ENCODE results near the gene WDR59.
"Not testable (repeated sequence)": the region's sequence is repeated elsewhere in the genome, so short reads cannot be mapped to it uniquely, and the experiment has no call there.

Gene WDR59

DNA sequence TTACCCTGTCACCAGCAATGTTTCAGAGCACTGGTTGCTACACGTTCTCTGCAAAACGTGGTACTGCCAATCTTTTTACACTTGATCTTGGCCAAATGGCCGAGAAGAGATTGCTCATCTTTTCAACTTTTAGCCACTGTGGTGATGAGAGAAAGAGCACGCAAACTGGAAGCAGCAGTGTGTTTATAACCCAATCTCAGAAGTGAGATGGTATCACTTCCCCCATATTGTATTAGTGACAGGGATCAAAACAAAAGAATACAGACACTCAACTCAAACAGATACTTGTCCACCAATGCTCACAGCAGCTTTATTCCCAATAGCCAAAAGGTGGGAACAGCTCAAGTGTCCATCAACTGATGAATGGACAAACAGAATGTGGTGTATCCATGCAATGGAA, 138.2 kb downstream of the WDR59 start:
- no peak for DNase-seq

DNA sequence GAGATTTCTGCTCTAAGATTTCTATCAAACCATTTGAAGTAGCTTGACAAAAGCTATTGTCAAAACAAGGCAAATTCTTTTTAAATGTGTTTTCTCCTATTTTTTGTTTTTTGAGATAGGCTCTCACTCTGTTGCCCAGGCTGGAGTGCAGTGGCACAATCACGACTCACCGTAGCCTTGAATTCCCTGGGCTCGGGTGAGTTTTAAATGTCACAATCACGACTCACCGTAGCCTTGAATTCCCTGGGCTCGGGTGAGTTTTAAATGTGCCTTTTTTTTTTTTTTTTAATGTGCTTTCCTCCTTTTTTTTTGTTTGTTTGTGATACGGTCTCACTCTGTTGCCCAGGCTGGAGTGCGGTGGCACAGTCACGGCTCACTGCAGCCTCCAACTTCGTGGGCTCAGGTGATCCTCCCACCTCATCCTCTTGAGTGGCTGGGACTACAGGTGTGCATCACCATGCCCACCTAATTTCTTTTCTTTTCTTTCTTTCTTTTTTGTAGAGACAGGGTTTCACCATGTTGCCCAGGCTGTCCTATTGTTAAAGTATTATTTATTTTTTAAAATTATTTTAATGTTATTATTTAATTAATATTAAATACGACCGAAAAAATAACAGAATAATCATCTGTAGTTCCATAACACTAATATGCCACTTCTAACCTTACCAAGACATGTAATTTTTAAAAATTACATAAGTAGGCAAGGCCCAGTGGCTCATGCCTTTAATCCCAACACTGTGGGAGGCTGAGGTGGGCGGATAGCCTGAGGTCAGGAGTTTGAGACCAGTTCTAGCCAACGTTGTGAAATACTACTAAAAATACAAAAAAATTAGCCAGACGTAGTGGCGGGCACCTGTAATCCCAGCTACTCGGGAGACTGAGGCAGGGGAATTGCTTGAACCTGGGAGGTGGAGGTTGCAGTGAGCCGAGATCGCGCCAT, 140.6 kb downstream of the WDR59 start:
- no peak for DNase-seq

DNA sequence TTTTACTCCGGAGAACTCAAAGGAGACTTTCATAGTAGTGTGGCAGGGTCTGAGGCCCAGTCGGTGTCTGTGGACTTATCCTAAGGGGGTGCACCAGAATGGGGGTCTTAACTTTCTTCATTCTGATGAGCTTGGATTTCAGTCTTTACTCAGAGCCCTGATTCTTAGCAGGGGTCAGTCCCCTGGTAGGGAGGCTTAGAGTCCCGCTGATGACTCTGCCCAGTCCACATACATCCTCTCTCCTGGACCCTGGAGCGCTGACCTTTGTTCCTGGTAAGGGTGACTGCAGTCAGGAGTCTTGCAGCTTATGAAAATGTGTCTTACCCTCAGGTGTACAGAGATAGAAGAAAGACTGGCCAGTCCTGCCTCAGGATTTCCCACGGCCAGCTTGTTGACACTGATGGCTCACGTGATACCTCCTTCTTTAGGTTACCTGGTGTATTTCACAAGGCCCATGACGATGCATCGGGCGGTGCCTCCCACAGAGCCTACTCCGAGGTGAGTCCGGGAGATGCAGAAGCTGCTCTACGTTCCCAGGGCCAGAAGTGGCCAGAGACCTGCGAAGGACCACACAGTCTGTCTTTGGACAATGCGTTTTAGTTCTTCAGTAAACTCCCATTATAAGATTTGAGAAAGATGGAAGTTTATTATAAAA, 141.4 kb downstream of the WDR59 start:
- not testable (repeated sequence) for DNase-seq

DNA sequence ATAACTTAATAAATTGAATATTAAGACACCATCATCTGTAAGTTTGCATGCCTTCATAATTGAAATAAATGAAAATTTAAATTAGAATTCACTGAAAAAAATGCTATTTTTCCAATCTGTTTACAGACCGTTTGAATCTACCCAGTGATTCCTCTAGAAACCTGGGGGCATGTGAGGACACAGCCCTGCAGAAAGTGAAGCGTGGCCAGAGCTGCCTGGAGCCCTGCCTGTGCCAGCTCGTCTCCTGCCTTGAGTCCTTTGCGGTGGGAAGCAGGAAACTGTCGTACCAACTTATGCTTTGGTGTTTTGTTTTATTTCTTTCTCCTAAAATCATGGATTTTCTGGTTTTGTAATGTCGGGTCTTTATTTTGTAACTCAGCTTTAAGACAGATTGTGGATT, 142.5 kb downstream of the WDR59 start:
- no peak for DNase-seq

DNA sequence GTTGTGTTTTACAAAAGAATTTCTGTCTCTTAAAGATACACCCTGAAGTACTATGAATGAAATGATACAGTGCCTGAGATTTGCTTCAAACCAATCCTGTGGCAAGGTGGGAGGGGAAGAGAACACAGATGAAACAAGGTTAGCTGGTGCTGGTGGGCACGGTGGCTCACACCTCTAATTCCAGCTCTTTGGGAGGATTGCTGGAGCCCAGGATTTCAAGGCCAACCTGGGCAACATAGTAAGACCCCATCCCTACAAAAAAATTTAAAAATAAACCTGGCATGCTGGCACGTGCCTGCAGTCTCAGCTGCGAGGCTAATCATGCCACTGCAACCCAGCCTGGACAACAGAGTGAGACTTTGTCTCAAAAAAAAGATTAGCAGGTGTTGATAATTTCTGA, 143.0 kb downstream of the WDR59 start:
- DNase-seq = no peak

DNA sequence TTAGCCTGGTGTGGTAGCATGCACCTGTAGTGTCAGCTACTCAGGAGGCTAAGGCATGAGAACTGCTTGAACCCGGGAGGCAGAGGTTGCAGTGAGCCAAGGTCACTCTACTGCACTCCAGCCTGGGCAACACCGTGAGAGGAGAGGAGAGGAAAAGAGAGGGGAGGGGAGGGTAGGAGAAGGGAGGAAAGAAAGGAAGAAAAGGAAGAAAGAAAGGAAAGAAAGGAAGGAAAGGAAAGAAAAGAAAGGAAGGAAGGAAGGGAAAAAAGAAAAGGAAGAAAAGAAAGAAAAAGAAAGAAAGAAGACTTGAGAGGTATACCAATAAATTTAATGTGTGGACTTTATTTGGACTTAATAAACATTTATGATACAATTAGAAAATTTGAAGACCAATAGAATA, 143.5 kb downstream of the WDR59 start:
- DNase-seq = no peak

DNA sequence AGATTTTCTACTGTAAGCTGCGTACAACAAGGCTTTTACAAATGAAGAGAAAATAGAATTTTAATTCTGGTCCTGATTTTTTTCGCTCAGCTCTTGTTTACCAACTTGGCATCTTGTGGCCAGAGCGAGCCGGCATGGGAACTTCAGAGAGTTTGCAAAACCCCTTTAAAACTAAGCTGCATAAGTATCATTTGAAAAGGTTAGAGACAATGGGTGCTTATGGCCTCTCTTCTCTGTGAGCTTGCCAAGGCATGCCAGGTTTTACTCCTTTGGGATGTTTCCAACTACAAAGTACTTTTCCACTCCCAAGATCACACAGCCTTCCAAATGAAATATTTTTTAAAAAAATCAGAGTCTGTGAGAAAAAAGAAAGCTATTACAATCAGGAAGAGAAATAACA, 147.9 kb downstream of the WDR59 start:
- DNase-seq = no peak

DNA sequence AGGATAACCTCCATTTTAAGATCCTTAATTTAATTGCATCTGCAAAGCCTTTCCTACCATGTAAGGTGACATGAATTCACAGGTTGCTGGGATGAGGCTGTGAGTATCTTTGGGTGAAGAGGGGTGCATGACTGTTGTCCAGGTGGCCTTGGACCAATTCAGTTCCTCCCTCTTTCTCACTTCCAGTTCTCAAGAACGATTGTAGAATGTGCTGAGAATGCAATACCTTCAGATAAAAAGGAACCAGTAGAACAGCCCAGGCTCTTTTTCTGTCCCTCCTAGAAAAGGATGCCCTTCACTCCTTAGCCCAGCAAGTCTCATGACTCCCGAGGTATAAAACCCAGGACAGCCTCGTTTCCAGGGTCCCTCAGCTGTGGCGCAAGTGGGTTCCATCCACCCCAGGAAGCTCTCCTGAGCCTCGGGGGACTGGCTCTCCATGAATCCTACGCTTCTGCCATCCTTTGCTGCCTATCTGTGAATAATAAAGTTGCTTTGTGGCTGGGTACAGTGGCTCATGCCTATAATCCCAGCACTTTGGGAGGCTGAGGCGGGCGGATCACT, 148.7 kb downstream of the WDR59 start:
- no peak for DNase-seq

DNA sequence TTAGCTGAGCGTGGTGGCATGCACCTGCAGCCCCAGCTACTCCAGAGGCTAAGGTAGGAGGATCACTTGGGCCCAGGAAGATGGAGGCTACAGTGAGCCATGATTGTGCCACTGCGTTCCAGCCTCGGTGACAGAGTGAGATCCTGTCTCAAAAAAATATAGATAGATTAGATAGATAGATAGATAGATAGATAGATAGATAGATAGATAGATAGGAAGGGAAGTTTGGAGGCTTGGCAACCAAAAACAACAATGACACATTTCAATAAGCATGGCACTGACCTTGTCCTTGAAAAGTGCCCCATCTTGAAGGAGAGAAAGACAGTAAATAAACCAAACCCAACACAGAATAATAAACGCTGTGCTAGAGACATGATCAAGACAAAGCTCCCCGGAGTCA, 152.7 kb downstream of the WDR59 start:
- no peak for DNase-seq

DNA sequence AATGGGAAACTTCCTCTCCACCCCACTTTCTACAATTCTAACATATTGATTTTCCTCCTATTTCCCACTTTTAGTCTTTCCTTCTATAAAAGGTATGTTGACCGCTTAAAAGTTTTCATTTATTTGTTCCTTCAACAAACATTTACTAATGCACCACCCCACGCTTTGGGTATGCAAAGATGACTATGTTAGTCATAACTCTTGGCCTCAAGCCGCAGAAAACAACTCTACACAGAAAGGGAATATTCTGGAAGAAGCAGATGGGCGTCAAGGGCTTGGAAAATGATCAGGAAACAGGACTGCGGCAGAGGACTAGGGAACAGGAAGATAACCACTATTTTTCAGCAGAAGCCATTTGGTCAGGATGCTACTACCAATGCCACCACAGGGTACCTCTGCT, 153.5 kb downstream of the WDR59 start:
- no peak for DNase-seq

DNA sequence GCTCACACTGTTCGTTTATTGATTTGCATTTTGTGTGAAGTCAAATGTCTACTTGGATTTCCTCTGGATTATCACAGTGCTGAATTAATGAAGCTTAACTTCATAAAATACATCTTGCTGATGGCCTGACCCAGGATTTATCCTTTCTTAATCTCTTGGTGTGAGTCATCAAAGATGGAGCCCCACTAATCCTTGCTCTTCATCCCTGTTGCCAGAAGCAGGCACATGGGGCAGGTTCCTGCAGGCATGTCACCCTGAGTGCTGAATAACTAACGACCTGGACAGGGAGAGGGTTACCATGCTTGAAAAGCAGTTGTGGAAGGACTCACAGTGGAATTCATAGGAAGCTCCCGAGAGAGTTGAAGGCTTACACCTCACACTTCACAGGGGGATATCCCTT, 154.3 kb downstream of the WDR59 start:
- no peak for DNase-seq

DNA sequence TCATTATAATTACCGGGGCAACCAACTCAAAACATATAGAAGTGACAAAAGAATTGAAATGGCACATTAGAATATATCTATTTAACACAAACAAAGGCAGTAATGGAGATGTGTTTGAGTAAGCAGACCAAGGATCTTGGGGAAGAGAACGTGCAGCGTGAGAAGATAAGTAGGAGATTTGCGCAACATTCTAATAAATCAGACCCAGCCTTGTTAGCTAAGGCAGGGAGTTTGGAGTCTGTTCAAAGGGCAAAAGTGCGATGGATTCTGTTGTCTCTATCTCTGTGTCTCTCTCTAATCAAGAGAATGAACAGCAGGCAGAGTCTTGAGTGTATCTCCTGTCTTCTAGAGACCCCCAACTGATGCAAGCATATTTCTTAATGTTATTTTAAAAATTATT, 155.3 kb downstream of the WDR59 start:
- DNase-seq = no peak

DNA sequence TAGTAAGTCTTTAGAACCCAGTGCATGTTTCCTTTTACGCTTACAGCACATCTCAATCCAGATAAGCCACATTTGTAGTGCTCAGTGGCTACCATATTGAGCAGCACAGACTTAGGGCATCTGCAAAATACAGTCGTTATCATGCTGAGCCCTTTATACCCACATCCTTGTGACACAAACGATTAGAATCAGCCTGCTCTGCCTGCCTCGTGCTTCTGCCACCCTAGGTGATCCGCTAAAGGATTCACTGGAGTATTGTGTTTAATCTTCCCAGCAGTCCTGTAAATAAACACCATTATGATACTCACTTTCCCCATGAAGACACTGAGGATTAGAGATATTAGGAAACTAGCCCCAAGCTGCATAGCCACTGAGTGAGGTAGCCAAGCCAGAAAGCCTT, 159.0 kb downstream of the WDR59 start:
- DNase-seq = no peak

DNA sequence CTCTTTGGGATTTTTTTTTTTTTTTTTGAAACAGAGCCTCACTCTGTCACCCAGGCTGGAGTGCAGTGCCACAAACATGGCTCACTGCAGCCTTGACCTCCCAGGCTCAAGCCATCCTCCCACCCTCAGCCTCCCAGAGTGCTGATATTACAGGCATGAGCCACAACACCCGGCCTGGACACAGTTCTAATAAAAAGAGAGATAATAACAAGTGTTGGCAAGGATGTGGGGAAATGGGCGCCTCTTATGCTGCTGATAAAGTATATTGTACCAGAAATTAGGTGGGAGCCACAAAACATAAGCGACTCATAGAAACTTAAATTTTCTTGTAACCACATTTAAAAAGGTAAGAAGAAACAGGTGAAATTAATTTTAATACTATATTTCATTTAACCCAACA, 159.9 kb downstream of the WDR59 start:
- no peak for DNase-seq
